Measurements from ENCODE around the gene AUTS2.
"Not testable (repeated sequence)": the region's sequence is repeated elsewhere in the genome, so short reads cannot be mapped to it uniquely, and the experiment has no call there.

Gene AUTS2

GRCh38 chr7:69782917-69783684, 184.8 kb downstream of the AUTS2 start:
- Mint-ChIP-seq H3K27ac (no peak overlapping the region), H3K4me1 (ENCODE audit: low read depth) (no peaks in the 10 kb centered on the region), H3K4me3 (no peak overlapping the region), H3K36me3 (ENCODE audit: low read depth) (no peaks in the 10 kb centered on the region), H3K9me3 (no peaks in the 10 kb centered on the region), H3K27me3 (no peaks in the 10 kb centered on the region)
- no peak for DNase-seq

GRCh38 chr7:69786130-69786529, 187.9 kb downstream of the AUTS2 start:
- H3K4me3 Mint-ChIP-seq; H3K4me1 Mint-ChIP-seq (ENCODE audit: low read depth); H3K9me3 Mint-ChIP-seq; H3K27me3 Mint-ChIP-seq; DNase-seq; H3K36me3 Mint-ChIP-seq (ENCODE audit: low read depth); H3K27ac Mint-ChIP-seq: not testable (repeated sequence)

- no peak overlapping the region for H3K27ac Mint-ChIP-seq
- no peak overlapping the region for H3K4me3 Mint-ChIP-seq
- H3K27me3 Mint-ChIP-seq, result no peaks in the 10 kb centered on the region
- H3K36me3 Mint-ChIP-seq (ENCODE audit: low read depth), result no peaks in the 10 kb centered on the region
- no peaks in the 10 kb centered on the region for H3K9me3 Mint-ChIP-seq
- no peak for DNase-seq
- no peaks in the 10 kb centered on the region for H3K4me1 Mint-ChIP-seq (ENCODE audit: low read depth)
Observed at GRCh38 chr7:69786730-69787395, 188.6 kb downstream of the AUTS2 start.

DNA sequence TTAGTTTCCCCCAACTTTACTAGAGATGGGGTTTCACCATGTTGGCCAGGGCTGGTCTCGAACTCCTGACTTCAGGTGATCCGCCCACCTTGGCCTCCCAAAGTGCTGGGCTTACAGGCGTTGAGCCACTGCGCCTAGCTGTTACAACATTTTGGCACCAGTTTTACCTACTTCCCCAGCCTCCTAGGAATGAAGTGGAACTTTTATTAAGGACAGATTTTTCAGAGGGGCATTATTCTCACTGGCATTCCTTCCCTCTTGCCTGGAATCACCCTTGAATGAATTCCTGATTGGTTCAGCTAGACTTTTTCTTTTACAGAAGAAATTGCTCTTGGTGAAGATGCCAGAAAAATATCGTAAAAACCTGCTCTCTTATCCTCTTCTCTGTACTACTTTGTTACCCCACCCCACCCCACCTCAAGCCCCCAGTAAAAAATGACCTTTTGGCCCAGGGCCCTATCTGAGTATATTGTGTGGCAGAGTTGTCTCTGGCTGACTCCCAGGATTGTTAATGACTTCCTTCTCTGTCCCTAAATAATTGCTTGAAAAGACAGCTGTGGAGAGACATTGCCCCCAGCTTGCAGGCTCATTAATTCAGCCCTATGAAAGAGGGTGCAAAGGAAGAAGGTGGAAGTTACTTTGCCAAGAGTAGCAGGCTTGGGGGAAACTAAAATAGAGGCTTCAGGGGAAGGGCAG, 189.6 kb downstream of the AUTS2 start:
- H3K27me3 Mint-ChIP-seq, result no peaks in the 10 kb centered on the region
- H3K4me1 Mint-ChIP-seq (ENCODE audit: low read depth), result no peaks in the 10 kb centered on the region
- no peaks in the 10 kb centered on the region for H3K9me3 Mint-ChIP-seq
- no peaks in the 10 kb centered on the region for H3K36me3 Mint-ChIP-seq (ENCODE audit: low read depth)
- DNase-seq, result no peak
- H3K27ac Mint-ChIP-seq, result no peak overlapping the region
- no peak overlapping the region for H3K4me3 Mint-ChIP-seq

GRCh38 chr7:69789563-69789962, 191.3 kb downstream of the AUTS2 start:
- Mint-ChIP-seq H3K27ac (no peak overlapping the region), H3K4me1 (ENCODE audit: low read depth) (no peaks in the 10 kb centered on the region), H3K27me3 (no peaks in the 10 kb centered on the region), H3K36me3 (ENCODE audit: low read depth) (no peaks in the 10 kb centered on the region), H3K4me3 (no peak overlapping the region), H3K9me3 (no peaks in the 10 kb centered on the region)
- no peak for DNase-seq

DNA sequence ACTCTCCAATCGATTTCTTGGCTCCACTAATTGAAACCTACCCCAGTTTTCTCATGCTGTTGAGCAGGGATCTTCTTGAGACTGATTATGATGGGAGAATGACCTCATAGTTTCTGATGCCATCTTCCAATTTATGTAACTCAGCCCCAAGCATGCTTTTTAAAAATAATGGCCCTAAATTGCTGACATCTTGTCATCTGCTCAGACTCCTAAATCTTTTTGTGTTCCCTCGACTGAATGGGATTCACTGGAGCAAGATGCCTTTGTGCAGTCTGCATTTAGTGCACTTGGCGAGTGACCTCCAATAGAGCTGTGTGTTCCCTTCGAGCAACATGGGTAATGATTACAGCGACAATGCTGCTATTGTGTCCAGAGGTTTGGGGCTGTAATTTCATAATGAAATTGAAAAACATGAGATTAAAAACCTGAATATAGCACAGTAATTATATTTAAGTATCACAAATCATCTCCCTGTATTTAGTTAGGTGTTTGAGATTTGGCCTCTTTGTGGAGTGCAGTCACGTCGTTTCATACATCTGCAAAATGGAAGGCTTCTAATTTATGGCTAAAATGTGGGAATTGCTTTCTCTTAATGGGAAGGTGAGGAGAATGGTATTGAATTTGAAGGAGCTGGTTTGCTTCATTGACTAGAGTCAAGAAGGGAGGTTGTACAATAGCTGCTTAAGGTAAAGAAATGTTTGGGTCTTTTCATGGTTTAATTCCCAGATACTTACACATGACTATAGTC, 192.9 kb downstream of the AUTS2 start:
- no peaks in the 10 kb centered on the region for H3K9me3 Mint-ChIP-seq
- no peaks in the 10 kb centered on the region for H3K36me3 Mint-ChIP-seq (ENCODE audit: low read depth)
- no peak overlapping the region for H3K27ac Mint-ChIP-seq
- H3K27me3 Mint-ChIP-seq, result no peaks in the 10 kb centered on the region
- H3K4me3 Mint-ChIP-seq, result no peak overlapping the region
- no peak for DNase-seq
- H3K4me1 Mint-ChIP-seq (ENCODE audit: low read depth), result no peaks in the 10 kb centered on the region

DNA sequence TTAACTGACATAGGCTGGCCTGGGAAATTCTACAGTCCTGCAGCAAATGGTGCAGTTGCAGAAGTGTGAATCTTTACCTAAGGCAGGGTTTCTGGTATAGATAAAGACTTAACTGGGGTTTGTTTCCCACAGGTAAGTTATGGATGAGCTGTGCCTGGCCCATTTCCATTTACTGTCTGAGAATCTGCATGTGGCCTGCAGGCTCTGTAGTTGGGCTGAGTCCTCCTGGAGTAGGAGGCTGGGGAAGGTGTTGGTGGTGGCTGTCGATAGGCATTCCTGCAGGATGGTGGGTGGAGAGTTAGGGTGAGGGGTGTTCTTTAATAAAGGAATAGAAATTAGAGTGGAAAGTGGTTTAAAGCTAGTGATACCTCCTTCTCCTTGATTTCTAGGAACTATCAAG, 193.5 kb downstream of the AUTS2 start:
- Mint-ChIP-seq H3K4me3 (no peak overlapping the region), H3K36me3 (ENCODE audit: low read depth) (no peaks in the 10 kb centered on the region), H3K9me3 (no peaks in the 10 kb centered on the region), H3K27me3 (no peaks in the 10 kb centered on the region), H3K27ac (no peak overlapping the region), H3K4me1 (ENCODE audit: low read depth) (no peaks in the 10 kb centered on the region)
- DNase-seq, result no peak

- no peaks in the 10 kb centered on the region for H3K36me3 Mint-ChIP-seq (ENCODE audit: low read depth)
- no peak overlapping the region for H3K4me3 Mint-ChIP-seq
- H3K9me3 Mint-ChIP-seq, result no peaks in the 10 kb centered on the region
- DNase-seq, result no peak
- no peaks in the 10 kb centered on the region for H3K4me1 Mint-ChIP-seq (ENCODE audit: low read depth)
- no peak overlapping the region for H3K27ac Mint-ChIP-seq
- no peaks in the 10 kb centered on the region for H3K27me3 Mint-ChIP-seq
Observed at GRCh38 chr7:69795932-69796331, 197.7 kb downstream of the AUTS2 start.

- Mint-ChIP-seq H3K36me3 (ENCODE audit: low read depth) (no peaks in the 10 kb centered on the region), H3K4me3 (no peak overlapping the region)
Observed at GRCh38 chr7:69796416-69796815, 198.1 kb downstream of the AUTS2 start.

DNA sequence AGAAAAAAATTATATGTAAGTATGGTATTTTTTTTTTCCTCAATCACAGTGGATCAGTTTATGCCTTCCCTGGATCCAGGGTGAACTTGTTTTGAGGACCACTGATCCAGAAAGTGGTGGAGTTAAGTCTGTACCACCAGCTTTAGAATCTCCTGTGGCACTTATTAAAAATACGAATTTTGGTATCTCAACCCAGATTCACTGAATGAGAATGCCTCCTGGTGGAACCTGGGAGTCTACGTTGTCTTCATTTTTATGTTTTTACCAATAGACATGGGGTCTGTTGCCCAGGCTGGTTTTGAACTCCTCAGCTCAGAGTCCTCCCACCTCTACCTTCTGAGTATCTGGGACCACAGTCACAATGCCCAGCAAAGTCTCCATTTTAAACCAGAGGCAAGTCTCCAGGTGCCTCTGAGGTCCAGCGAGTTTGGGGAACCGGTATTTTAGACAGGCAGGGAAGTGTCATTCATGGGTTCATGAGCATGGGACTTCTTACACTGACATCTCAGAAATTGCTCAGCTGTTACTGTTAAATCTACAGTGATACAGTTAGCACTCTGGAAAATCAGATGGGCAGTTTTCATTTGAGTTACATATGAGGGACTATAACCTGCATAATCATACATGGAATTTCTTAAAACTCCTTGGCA, 200.9 kb downstream of the AUTS2 start:
- no peak for DNase-seq
- H3K4me3 Mint-ChIP-seq, result no peak overlapping the region
- H3K9me3 Mint-ChIP-seq, result no peaks in the 10 kb centered on the region
- H3K36me3 Mint-ChIP-seq (ENCODE audit: low read depth), result no peaks in the 10 kb centered on the region
- peaks cover 2% of the 10 kb centered on the region for H3K4me1 Mint-ChIP-seq (ENCODE audit: low read depth)
- H3K27me3 Mint-ChIP-seq, result peaks cover 13% of the 10 kb centered on the region
- no peak overlapping the region for H3K27ac Mint-ChIP-seq

More at GRCh38 chr7:69796416-69796815, 198.1 kb downstream of the AUTS2 start:
- no peak for DNase-seq
- H3K27me3 Mint-ChIP-seq, result no peaks in the 10 kb centered on the region
- H3K27ac Mint-ChIP-seq, result no peak overlapping the region
- no peaks in the 10 kb centered on the region for H3K9me3 Mint-ChIP-seq
- H3K4me1 Mint-ChIP-seq (ENCODE audit: low read depth), result no peaks in the 10 kb centered on the region

DNA sequence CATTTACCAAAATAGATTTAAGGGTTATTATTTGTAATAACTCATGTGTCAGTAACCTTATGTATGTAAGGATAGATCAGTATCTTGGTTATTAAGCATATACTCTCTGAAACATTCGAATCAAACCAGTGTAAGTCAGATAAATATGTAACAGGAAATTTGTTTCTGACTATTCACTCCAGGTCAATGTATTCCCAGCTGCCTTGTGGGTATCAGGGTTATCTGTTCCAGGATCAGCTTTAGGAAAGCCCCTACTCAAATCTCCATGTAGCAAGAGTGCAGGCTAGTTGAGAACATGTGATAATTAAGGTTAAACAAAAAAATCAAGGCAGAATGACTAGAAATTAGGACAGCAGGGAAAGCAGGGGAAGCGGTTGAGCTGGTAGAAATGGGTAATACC, 201.7 kb downstream of the AUTS2 start:
- H3K4me1 Mint-ChIP-seq (ENCODE audit: low read depth), result peaks cover 9% of the 10 kb centered on the region
- H3K27me3 Mint-ChIP-seq, result peaks cover 13% of the 10 kb centered on the region
- H3K4me3 Mint-ChIP-seq, result no peak overlapping the region
- H3K36me3 Mint-ChIP-seq (ENCODE audit: low read depth), result no peaks in the 10 kb centered on the region
- no peak overlapping the region for H3K27ac Mint-ChIP-seq
- H3K9me3 Mint-ChIP-seq, result no peaks in the 10 kb centered on the region
- DNase-seq, result no peak

DNA sequence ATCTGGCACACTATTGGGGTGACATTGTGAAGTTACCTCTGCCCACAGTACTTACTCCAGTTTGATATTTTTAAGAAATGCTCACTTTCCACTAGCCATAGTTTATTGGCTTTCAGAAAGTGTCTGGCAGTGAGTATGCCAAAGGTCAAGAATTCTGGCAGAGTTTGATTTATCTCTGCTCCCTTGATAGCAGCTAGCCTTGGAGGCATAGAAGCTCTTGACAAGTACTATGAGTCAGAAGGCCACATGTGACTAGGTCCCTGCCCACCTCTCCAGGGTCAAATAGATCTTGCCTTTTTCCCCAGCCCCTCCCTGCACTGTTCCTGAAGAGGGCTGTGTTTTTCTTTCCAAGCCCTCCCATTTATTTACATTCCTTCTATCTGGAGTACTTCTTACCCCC, 202.2 kb downstream of the AUTS2 start:
- no peak overlapping the region for H3K27ac Mint-ChIP-seq
- DNase-seq, result no peak
- H3K4me1 Mint-ChIP-seq (ENCODE audit: low read depth), result peaks cover 9% of the 10 kb centered on the region
- peaks cover 13% of the 10 kb centered on the region for H3K27me3 Mint-ChIP-seq
- H3K9me3 Mint-ChIP-seq, result no peaks in the 10 kb centered on the region
- no peak overlapping the region for H3K4me3 Mint-ChIP-seq
- H3K36me3 Mint-ChIP-seq (ENCODE audit: low read depth), result no peaks in the 10 kb centered on the region

DNA sequence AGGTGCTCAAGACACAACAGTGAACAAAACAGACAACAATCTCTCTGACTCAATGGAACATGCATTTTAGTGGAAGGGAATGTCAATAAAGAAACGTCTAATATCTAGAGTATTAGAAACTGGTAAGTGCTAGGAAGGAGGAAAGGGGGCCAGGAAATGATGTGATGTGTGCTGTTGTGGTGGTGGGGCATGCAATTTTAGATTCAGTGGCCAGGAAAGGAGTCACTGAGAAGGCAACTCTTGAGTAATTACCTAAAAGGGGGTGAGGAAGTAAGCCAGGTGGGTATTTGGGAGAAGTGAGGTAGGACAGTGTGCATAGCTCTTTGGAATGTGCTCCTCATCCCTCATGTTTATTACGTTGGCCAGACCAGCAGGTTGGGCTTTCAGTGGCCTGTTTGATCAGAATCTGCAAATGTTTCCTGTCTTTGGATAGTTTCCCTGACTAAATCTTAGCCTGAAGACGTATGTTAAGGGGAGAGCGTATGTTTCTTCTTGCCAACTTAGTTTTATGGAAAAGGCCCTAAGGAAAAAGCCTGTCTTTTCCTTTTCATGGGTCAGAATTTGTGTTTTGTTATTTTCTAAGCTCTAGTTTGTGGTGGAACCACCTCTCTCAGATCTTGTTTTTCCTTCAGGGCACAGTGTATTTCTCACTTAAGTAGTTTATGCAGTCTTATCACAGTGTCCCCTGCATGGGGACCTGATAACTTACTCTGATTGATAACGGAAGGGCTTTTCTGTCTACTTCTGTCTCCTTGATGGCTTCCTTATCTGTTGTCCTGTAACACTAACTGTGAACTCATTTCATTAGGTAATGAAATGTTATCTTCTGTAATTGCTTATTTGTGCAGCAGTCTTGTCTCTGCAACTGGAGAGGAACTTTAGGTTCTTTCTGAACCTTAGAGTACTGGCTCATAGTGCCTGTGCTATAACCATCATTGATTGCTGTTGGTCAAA, 203.7 kb downstream of the AUTS2 start:
- Mint-ChIP-seq H3K4me3 (no peak overlapping the region), H3K36me3 (ENCODE audit: low read depth) (no peaks in the 10 kb centered on the region), H3K9me3 (no peaks in the 10 kb centered on the region), H3K27me3 (peaks cover 13% of the 10 kb centered on the region), H3K27ac (no peak overlapping the region), H3K4me1 (ENCODE audit: low read depth) (peaks cover 9% of the 10 kb centered on the region)
- no peak for DNase-seq

All from activated T-cell treated with anti-CD3 and anti-CD28 coated beads, Interleukin-2, amount 50 U/mL, for 24 hours (primary cell).